GM23248 (cell line): ENCODE data around the gene SFMBT1.

Experiments
- EZH2 ChIP-seq: fragments of 200-600 bp; sonication (generic); IDR thresholded peaks from 2 replicates; pipeline ENCODE4 v1.6.1; 2018; ENCODE audit warnings: antibody characterized with exemption, mild to moderate bottlenecking; ENCODE audit not compliant: insufficient read depth, poor library complexity, severe bottlenecking
- EZH2phosphoT487 ChIP-seq: fragments of 200-600 bp; sonication (generic); IDR thresholded peaks from 2 replicates; pipeline ENCODE4 v1.6.1; 2018; ENCODE audit warnings: antibody characterized with exemption, moderate library complexity, mild to moderate bottlenecking, low read depth; ENCODE audit not compliant: insufficient read depth

GRCh38 chr3:53003320-53003719 is 42.6 kb downstream of the SFMBT1 start:
- TF ChIP-seq EZH2phosphoT487 (no peak), EZH2 (no peak)
